ENCODE data around the gene ADSS2. TPM values are rescaled to one million over a fixed set of nuclear protein-coding genes. Genes with fewer than 3 reads are reported as not detected.
A peak's percentile ranks its signal among the peaks of the same experiment; 100 is the strongest.

The ADSS2 gene
- total RNA-seq, 1 donor from 2014 or later = 46.9 TPM

DNA sequence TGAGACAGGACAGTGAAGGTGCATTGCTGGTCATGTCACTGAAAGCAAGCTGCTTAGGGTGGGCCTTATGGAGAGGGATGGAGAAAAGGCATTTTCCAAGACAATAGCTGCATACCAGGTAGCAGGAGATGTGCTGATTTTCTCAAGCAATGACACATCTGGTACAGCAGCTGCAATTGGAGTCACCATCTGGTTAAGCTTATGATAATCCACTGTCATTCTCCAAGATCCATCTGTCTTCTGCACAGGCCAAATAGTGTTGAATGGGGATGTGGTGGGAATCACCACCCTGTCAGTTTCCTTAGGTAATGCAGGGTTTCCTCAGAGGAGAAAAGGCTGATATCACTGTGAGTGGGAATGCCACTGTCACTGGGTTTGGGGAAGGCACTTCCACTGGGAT is 54.6 kb downstream of the ADSS2 start:
- no peak for TF ChIP-seq CTCF (conservative IDR thresholded peaks at IDR 0.05; ENCODE audit: low read depth, low read length)

DNA sequence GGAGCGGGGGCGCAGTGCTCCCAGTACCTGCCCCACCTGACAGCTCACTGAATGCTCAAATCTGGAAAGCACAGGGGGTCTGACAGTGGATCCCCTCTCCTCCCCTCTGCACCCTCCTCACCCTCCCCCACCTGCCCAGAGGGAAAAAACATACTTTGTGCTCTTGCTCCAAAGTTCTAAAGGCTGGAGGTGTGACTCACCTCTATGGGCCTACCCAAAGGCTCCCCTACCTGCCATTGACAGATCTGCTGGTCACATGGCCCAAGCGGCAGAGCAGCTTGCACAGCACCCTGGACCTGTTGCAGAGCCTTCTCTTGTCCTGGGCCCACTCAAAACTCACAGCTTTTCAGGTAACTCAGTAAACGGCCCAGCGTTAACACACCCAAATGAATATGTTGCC is 55.7 kb downstream of the ADSS2 start:
- H3K4me3 ChIP-seq (ENCODE audit: low read depth, low read length) = no peak overlapping the region
- DNase-seq (ENCODE audit: low read depth) = no peak
- no peak for TF ChIP-seq CTCF (conservative IDR thresholded peaks at IDR 0.05; ENCODE audit: low read depth, low read length)

More for the DNA sequence above, 54.6 kb downstream of the ADSS2 start:
- H3K4me3 ChIP-seq (ENCODE audit: low read depth, low read length) = no peak overlapping the region
- no peak for DNase-seq (ENCODE audit: low read depth)

GRCh38 chr1:244394826-244395765 is 56.6 kb downstream of the ADSS2 start:
- TF ChIP-seq CTCF (conservative IDR thresholded peaks at IDR 0.05; ENCODE audit: low read depth, low read length) = no peak
- no peak for DNase-seq (ENCODE audit: low read depth)

DNA sequence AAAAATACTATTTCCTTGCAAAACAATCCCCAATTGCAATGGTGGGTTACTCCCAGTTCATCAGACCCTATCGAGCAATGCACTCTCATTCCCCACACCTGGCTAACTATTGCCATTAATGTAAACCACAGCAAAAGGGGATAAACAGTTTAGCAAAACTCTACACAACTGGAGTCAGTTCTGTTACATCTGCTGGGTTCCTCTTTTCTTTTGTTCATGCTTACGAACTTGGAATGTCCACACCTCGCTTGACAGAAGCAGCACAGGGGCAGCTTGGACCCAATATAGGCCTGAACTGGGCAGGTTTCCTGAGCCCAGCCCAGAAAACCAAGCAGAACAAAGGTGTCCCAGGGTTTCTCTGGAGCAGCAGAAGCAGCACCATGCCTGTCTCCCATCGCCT is 57.4 kb downstream of the ADSS2 start:
- DNase-seq (ENCODE audit: low read depth) = no peak
- TF ChIP-seq CTCF (conservative IDR thresholded peaks at IDR 0.05; ENCODE audit: low read depth, low read length) = no peak
- no peak overlapping the region for H3K4me3 ChIP-seq (ENCODE audit: low read depth, low read length)

More at GRCh38 chr1:244394826-244395765, 56.6 kb downstream of the ADSS2 start:
- no peak overlapping the region for H3K4me3 ChIP-seq (ENCODE audit: low read depth, low read length)

DNA sequence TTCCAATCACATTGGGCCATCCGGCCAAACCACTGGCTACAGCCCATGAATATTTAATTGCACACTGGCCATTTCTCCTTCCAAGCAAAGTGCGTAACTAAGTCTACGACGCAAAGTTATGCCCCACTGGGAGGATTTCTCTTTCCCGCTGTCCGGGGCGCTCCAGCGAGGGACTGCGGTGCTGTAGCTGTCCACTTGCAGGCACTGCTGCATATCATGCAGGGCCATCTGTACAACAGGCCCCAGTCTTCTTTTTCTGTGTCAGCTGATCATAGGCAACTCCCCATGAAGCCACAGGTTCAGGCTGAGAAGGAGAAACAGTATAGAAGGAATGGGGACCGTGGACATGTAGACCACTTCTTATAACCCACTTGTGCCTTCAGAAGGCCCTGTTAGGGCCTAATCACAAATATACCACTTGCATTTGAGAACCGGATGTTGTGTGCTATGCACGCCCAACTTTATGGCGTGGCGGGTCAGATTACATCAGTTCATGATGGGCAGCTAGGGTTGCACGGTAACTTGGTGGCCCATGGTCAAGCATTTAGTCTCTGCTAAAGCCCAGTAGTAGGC is 58.0 kb downstream of the ADSS2 start:
- no peak for DNase-seq (ENCODE audit: low read depth)
- TF ChIP-seq CTCF (conservative IDR thresholded peaks at IDR 0.05; ENCODE audit: low read depth, low read length) = no peak
- H3K4me3 ChIP-seq (ENCODE audit: low read depth, low read length) = no peak overlapping the region

DNA sequence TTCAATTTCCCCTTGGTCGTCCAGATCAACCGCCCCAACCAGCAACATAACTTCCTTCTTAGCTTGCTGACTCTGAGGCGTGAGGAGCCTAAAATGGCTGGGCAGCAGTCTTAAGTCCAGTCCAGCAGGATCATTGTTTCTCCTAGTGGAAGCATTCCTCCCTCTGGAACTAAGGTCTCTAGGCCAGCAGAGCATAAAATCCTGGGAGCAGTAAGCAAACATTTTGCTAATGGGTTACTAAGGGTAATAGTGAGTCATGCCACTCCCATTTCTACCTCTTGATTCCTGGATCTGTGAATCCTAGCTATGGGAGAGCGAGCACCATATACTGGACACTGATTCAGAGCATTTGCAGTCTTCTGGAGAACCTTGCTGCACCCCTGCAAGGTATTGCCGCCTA is 59.9 kb downstream of the ADSS2 start:
- H3K4me3 ChIP-seq (ENCODE audit: low read depth, low read length) = no peak overlapping the region
- DNase-seq (ENCODE audit: low read depth) = peak; percentile 99
- peak; percentile 16 for TF ChIP-seq CTCF (conservative IDR thresholded peaks at IDR 0.05; ENCODE audit: low read depth, low read length)
